Liver (tissue), 9 donors: ENCODE data around the gene BAHD1. TPM values are rescaled to one million over a fixed set of nuclear protein-coding genes. Genes with fewer than 3 reads are reported as not detected.

Experiments used
- DNase-seq: peaks from one replicate; pipeline ENCODE4 v3.0.0-alpha.2; 2017; ENCODE audit warnings: low spot score
- H3K27ac ChIP-seq, 2 donors: one replicate each; pipeline ENCODE4 v1.7.0; 2013; ENCODE audit warnings: inconsistent platforms in 2 of 2, low read length in 2 of 2, control low read depth in 1 of 2, low read depth in 1 of 2, mild to moderate bottlenecking in 1 of 2
- H3K27me3 ChIP-seq, 4 donors: one replicate each; pipeline versions ENCODE4 v1.6.1 to v1.7.0; 2013; ENCODE audit warnings: low read length in 3 of 4, inconsistent platforms in 1 of 4, mild to moderate bottlenecking in 1 of 4, moderate library complexity in 1 of 4; ENCODE audit not compliant: control insufficient read depth in 4 of 4, insufficient read depth in 4 of 4
- H3K36me3 ChIP-seq, 4 donors: one replicate each; pipeline versions ENCODE4 v1.6.1 to v1.7.0; 2013; ENCODE audit warnings: low read length in 3 of 4, mild to moderate bottlenecking in 3 of 4, low read depth in 1 of 4, moderate library complexity in 1 of 4; ENCODE audit not compliant: control insufficient read depth in 4 of 4, insufficient read depth in 3 of 4
- H3K4me1 ChIP-seq, 4 donors: one replicate each; pipeline versions ENCODE4 v1.6.1 to v1.7.0; 2013; ENCODE audit warnings: low read length in 3 of 4, mild to moderate bottlenecking in 3 of 4, moderate library complexity in 1 of 4; ENCODE audit not compliant: control insufficient read depth in 4 of 4, insufficient read depth in 4 of 4
- H3K4me3 ChIP-seq, 3 donors: one replicate each; pipeline versions ENCODE4 v1.6.1 to v1.7.0; 2013; ENCODE audit warnings: low read length in 3 of 3, control low read depth in 1 of 3, low read depth in 1 of 3, mild to moderate bottlenecking in 1 of 3
- H3K9ac ChIP-seq, 2 donors: one replicate each; pipeline ENCODE4 v1.7.0; 2013; ENCODE audit warnings: low read length in 2 of 2, mild to moderate bottlenecking in 2 of 2, moderate library complexity in 2 of 2, control low read depth in 1 of 2, low read depth in 1 of 2
- H3K9me3 ChIP-seq, 4 donors: one replicate each; pipeline versions ENCODE4 v1.6.1 to v1.7.0; 2013; ENCODE audit warnings: low read length in 3 of 4; ENCODE audit not compliant: control insufficient read depth in 4 of 4
- ATF3 ChIP-seq: IDR thresholded peaks from 2 replicates; pipeline ENCODE4 v1.6.1; 2016; ENCODE audit warnings: antibody characterized with exemption
- EGR1 ChIP-seq, 2 donors: IDR thresholded peaks; 2 replicates each; pipeline ENCODE4 v1.6.1; 2016 to 2018; ENCODE audit warnings: antibody characterized with exemption in 2 of 2, low read depth in 2 of 2
- FOXA1 ChIP-seq: IDR thresholded peaks from 2 replicates; pipeline ENCODE4 v1.6.1; 2016; ENCODE audit warnings: antibody characterized with exemption
- FOXA2 ChIP-seq: IDR thresholded peaks from 2 replicates; pipeline ENCODE4 v1.6.1; 2016; ENCODE audit warnings: antibody characterized with exemption
- GABPA ChIP-seq, 2 donors: IDR thresholded peaks in 1 of 2; conservative IDR thresholded peaks in 1 of 2; 2 replicates each; pipeline ENCODE4 v1.6.1; 2016; ENCODE audit warnings: antibody characterized with exemption in 2 of 2, mild to moderate bottlenecking in 1 of 2, moderate library complexity in 1 of 2
- HNF4A ChIP-seq, 2 donors: conservative IDR thresholded peaks; 2 replicates each; pipeline ENCODE4 v1.6.1; 2016; ENCODE audit warnings: antibody characterized with exemption in 2 of 2, mild to moderate bottlenecking in 2 of 2
- JUND ChIP-seq, 2 donors: IDR thresholded peaks; 2 replicates each; pipeline ENCODE4 v1.6.1; 2016; ENCODE audit warnings: antibody characterized with exemption in 2 of 2
- NR2F2 ChIP-seq: IDR thresholded peaks from 2 replicates; pipeline ENCODE4 v1.6.1; 2016; ENCODE audit warnings: antibody characterized with exemption
- RAD21 ChIP-seq, 2 donors: IDR thresholded peaks; 2 replicates each; pipeline ENCODE4 v1.6.1; 2016; ENCODE audit warnings: antibody characterized with exemption in 2 of 2, mild to moderate bottlenecking in 2 of 2
- REST ChIP-seq: IDR thresholded peaks from 2 replicates; pipeline ENCODE4 v1.6.1; 2016; ENCODE audit warnings: antibody characterized with exemption, mild to moderate bottlenecking
- RXRA ChIP-seq, 2 donors: IDR thresholded peaks; 2 replicates each; pipeline ENCODE4 v1.6.1; 2017 to 2018; ENCODE audit warnings: antibody characterized with exemption in 2 of 2, mild to moderate bottlenecking in 1 of 2
- SP1 ChIP-seq: IDR thresholded peaks from 2 replicates; pipeline ENCODE4 v1.6.1; 2018; ENCODE audit warnings: antibody characterized with exemption, mild to moderate bottlenecking
- TAF1 ChIP-seq: conservative IDR thresholded peaks from 2 replicates; pipeline ENCODE4 v1.6.1; 2016; ENCODE audit warnings: antibody characterized with exemption, mild to moderate bottlenecking
- YY1 ChIP-seq: IDR thresholded peaks from 2 replicates; pipeline ENCODE4 v1.6.1; 2016; ENCODE audit warnings: antibody characterized with exemption, mild to moderate bottlenecking
- ZBTB33 ChIP-seq: IDR thresholded peaks from 2 replicates; pipeline ENCODE4 v1.6.1; 2016; ENCODE audit warnings: antibody characterized with exemption
- WGBS: extraction: QIAGEN DNeasy Blood & Tissue Kit; methylation state at CpG from one replicate; pipeline ENCODE4 v1.1.7; 2013; 5-methylcytosine and 5-hydroxymethylcytosine counted together
- polyA plus RNA-seq, 2 donors: library from polyadenylated mRNA; stranded (reverse) in 1 of 2; unstranded in 1 of 2; fragments of 200-250 nt in 1 of 2; fragments of >200 nt in 1 of 2; fragmentation: Nextera tagmentation in 1 of 2; extraction: Ambion mirVana in 1 of 2; gene quantifications; one replicate each; pipeline versions ENCODE4 v1.2.1 to v1.2.3, GENCODE V29; 2013 to 2015
- total RNA-seq, 2 donors: library from RNA; depleted of rRNA; stranded (reverse); fragments of >200 nt; gene quantifications; one replicate each; pipeline ENCODE4 v1.2.3, GENCODE V29; 2014
- TF ChIP-seq, protein P1 (sequence below): IDR thresholded peaks from 2 replicates; pipeline ENCODE4 v1.6.1; 2016; ENCODE audit warnings: antibody characterized with exemption
- TF ChIP-seq, protein P2 (sequence below): fragments of 150-350 bp; IDR thresholded peaks from 2 replicates; pipeline ENCODE4 v1.5.1; 2017; ENCODE audit warnings: improper control_type of control experiment, low read depth, low read length; ENCODE audit not compliant: missing input control
- donor health status: healthy.
- donor health status: healthy.
- donor health status: healthy.
- donor health status: healthy.
- donor health status: healthy.

BAHD1 gene
- total and polyA plus RNA-seq, 4 donors = 1.8 to 8.7 (median 6.6) TPM

DNA sequence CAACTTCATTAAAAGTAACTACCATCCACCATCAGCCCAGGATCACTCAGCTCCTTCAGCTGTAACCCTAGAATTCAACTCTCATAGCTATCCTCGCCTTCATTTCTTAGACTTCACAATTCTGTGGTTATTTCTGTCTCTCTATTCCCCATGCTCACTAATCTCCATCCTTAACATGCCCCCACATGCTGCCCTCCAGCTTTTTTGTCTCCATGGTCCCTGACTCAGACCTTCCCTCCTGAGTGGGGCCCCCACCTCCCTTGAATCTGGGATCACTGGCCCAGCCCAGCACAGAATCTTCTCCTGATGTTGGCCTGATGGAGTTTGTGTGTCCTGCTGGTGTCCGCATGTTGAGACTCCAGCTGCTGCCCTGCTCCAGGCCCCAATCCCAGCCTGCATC is 71.7 kb downstream of the BAHD1 start:
- Histone ChIP-seq H3K4me3 (no peak overlapping the region), H3K9me3 (no peaks in the 10 kb centered on the region), H3K9ac (no peak overlapping the region), H3K36me3 (no peaks in the 10 kb centered on the region), H3K4me1 (peaks cover 2 to 18% (median 10%) of the 10 kb centered on the region in 4 donors), H3K27me3 (no peaks in the 10 kb centered on the region), H3K27ac (no peak overlapping the region)
- no peak for DNase-seq
- WGBS = 97% methylated on average over 2 of the region's 2 CpGs
- TF ChIP-seq RXRA (IDR thresholded peaks at IDR 0.05) = no peak
- TF ChIP-seq ATF3 = no peak
- TF ChIP-seq FOXA1 = no peak
- TF ChIP-seq, protein P1, sequence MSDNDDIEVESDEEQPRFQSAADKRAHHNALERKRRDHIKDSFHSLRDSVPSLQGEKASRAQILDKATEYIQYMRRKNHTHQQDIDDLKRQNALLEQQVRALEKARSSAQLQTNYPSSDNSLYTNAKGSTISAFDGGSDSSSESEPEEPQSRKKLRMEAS = no peak
- TF ChIP-seq HNF4A (conservative IDR thresholded peaks at IDR 0.05) = no peak
- TF ChIP-seq FOXA2 = no peak
- no peak for TF ChIP-seq RAD21 (IDR thresholded peaks at IDR 0.05)
- TF ChIP-seq NR2F2 = no peak
- TF ChIP-seq YY1 = no peak
- no peak for TF ChIP-seq EGR1 (IDR thresholded peaks at IDR 0.05; ENCODE audit: low read depth in 2 of 2)
- TF ChIP-seq, protein P2, sequence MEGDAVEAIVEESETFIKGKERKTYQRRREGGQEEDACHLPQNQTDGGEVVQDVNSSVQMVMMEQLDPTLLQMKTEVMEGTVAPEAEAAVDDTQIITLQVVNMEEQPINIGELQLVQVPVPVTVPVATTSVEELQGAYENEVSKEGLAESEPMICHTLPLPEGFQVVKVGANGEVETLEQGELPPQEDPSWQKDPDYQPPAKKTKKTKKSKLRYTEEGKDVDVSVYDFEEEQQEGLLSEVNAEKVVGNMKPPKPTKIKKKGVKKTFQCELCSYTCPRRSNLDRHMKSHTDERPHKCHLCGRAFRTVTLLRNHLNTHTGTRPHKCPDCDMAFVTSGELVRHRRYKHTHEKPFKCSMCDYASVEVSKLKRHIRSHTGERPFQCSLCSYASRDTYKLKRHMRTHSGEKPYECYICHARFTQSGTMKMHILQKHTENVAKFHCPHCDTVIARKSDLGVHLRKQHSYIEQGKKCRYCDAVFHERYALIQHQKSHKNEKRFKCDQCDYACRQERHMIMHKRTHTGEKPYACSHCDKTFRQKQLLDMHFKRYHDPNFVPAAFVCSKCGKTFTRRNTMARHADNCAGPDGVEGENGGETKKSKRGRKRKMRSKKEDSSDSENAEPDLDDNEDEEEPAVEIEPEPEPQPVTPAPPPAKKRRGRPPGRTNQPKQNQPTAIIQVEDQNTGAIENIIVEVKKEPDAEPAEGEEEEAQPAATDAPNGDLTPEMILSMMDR = no peak

DNA sequence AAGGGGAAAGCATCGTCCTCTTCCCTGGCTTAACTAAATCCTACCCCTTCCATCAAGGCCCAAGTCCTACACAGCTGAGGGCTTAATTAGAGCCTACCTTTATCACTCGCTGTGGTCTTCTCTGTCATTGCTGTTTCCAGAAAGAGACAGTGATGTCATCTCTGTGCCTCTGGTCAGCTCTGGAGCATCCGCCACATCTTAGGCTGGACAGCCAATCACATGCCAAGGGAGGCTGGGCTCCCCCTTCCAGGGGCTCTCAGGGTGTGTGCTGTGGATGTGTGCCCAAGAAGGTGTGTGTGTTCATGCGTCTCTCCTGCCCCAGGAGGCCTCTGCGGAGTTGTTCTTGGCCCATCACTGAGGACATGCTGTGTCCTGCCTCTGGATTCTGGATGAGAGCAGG is 72.9 kb downstream of the BAHD1 start:
- H3K9ac ChIP-seq = no peak overlapping the region
- H3K27ac ChIP-seq = no peak overlapping the region
- WGBS = 93% methylated on average over 5 of the region's 5 CpGs
- DNase-seq = no peak
- TF ChIP-seq HNF4A (conservative IDR thresholded peaks at IDR 0.05) (no peak), RXRA (IDR thresholded peaks at IDR 0.05) (no peak), ATF3 (no peak), TAF1 (no peak), RAD21 (IDR thresholded peaks at IDR 0.05) (no peak), ZBTB33 (no peak), FOXA2 (no peak), SP1 (no peak), GABPA (IDR thresholded peaks at IDR 0.05 in 1 of 2, conservative IDR thresholded peaks at IDR 0.05 in 1 of 2) (no peak), REST (no peak), EGR1 (IDR thresholded peaks at IDR 0.05; ENCODE audit: low read depth in 2 of 2) (no peak), JUND (IDR thresholded peaks at IDR 0.05) (no peak)
- TF ChIP-seq, protein P1 = no peak
- TF ChIP-seq, protein P2 = no peak
- no peaks in the 10 kb centered on the region for H3K36me3 ChIP-seq
- peaks cover 2 to 18% (median 10%) of the 10 kb centered on the region in 4 donors for H3K4me1 ChIP-seq
- no peak overlapping the region for H3K4me3 ChIP-seq
- no peaks in the 10 kb centered on the region for H3K27me3 ChIP-seq
- no peaks in the 10 kb centered on the region for H3K9me3 ChIP-seq
